BLaER1 (cell line): ENCODE results near the gene GPR107.

Experiments used
- H3K27ac ChIP-seq: shearing (Covaris generic); formaldehyde crosslinking; 2 replicates; pipeline ENCODE4 v1.8.1; 2022
- H3K27me3 ChIP-seq: shearing (Covaris generic); formaldehyde crosslinking; 2 replicates; pipeline ENCODE4 v1.8.1; 2022
- H3K36me3 ChIP-seq: shearing (Covaris generic); formaldehyde crosslinking; 2 replicates; pipeline ENCODE4 v1.8.1; 2022
- H3K4me1 ChIP-seq: shearing (Covaris generic); formaldehyde crosslinking; 2 replicates; pipeline ENCODE4 v1.8.1; 2022
- H3K4me2 ChIP-seq: shearing (Covaris generic); formaldehyde crosslinking; 2 replicates; pipeline ENCODE4 v1.8.1; 2022
- H3K4me3 ChIP-seq: shearing (Covaris generic); formaldehyde crosslinking; 2 replicates; pipeline ENCODE4 v1.8.1; 2022
- H3K9ac ChIP-seq: shearing (Covaris generic); formaldehyde crosslinking; 2 replicates; pipeline ENCODE4 v1.8.1; 2022
- H3K9me3 ChIP-seq: shearing (Covaris generic); formaldehyde crosslinking; 2 replicates; pipeline ENCODE4 v1.8.1; 2022
- H4K20me1 ChIP-seq: shearing (Covaris generic); formaldehyde crosslinking; 2 replicates; pipeline ENCODE4 v1.8.1; 2022
- Cebpa-rat ChIP-seq: shearing (Covaris generic); IDR thresholded peaks from 2 replicates; pipeline ENCODE4 v1.8.1; 2022

The GPR107 gene

DNA sequence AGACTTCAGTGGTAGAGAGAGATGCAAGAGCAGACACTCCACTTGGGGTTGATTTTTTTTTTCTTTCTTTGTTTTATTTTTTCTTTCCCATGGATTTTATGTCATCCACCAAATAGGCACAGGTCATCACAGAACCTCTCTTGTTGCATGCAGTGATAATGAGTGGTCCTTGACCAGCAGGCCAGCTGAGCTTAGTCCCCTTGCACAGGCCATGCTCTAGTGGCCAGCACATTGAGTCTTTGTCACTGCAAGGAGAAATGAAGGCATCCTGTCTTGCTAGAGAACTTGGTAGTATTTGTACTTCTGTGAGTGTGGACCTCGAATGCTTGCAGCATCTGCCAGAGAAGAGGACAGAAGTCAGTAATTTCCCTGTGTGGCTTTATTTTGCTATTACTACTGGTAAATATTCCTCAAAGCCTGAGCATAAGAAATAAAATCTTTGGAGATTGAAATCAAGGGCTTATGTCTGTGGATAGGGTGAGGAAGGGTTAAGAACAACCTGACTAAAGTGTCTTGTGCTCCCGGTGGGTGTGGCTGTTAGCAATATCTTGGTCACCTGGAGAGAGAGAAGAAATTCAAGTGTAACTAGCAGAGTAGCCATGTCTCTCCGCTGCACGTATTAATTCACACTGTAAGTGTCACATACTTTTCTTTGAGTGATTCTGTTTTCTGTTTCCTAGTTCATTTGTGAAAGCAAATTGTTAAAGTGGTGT is 73.2 kb downstream of the GPR107 start:
- Histone ChIP-seq H3K27me3 (no peaks in the 10 kb centered on the region), H3K4me2 (peak overlapping the region; percentile 69; the same call in 1 of the 2 replicates), H3K9ac (no peak overlapping the region), H4K20me1 (peaks cover 7% of the 10 kb centered on the region; the same call in 1 of the 2 replicates), H3K4me1 (peaks cover 53% of the 10 kb centered on the region), H3K4me3 (no peak overlapping the region), H3K27ac (no peak overlapping the region), H3K9me3 (no peaks in the 10 kb centered on the region), H3K36me3 (peaks cover 67% of the 10 kb centered on the region)
- no peak for TF ChIP-seq Cebpa-rat

DNA sequence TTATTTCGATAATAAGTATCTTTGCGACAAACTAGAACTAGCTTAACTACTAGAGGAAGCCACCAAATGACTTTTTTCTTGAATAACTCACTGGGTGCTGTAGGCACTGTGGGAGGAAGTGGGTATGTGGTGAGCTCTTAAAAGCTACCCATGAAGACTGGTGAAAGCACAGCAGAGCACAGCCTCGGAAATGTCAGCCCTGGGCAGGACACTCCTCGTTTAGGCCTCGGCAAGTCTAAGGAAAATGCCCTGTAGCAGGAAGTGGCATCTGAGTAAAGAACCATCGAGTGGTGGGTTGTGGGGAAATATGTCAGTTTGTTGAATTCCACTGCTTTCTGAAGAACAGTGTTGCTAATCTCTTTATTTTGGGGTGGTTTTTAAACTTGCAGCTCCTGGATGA is 74.5 kb downstream of the GPR107 start:
- Histone ChIP-seq H3K4me2 (peak overlapping the region; percentile 69), H3K9me3 (no peaks in the 10 kb centered on the region), H3K4me1 (peaks cover 41% of the 10 kb centered on the region), H4K20me1 (no peaks in the 10 kb centered on the region), H3K27me3 (no peaks in the 10 kb centered on the region), H3K36me3 (peaks cover 63% of the 10 kb centered on the region), H3K27ac (peak overlapping the region; percentile 77), H3K9ac (peak overlapping the region; percentile 69), H3K4me3 (peak overlapping the region; percentile 40)
- TF ChIP-seq Cebpa-rat = no peak

DNA sequence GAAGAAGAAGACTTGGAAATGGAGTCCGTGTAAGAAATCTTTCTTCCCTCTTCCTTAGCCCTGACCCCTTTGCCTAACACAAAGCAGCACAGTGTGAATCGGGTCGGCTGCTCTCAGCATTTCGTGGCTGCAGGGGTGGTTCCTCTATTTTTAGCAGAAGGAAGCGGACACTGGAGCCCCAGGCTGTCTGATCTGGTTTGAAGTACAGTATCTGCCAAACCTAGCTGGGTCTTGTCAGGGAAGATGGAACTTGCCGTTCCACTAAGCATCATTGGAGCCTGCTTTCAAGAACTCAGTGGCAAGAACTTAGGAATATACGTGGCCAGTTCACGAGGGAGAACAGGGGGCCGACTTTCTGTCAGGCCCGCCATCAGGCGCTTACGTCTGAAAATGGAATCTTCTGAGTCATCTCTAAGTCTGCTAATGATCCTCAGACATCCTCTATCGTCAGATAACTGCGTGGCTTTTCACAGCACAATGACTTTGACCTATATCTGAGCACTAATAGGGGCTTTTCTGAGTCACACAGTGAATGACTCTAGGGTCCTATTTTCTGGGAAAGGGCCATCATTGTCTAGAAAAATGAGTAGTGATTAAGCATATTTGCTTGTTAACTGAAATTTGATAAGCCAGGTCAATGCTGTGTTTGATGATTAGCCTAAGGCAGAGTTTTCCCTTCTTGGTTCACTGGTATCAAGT is 75.2 kb downstream of the GPR107 start:
- H3K27ac ChIP-seq = peak overlapping the region; percentile 77
- no peak for TF ChIP-seq Cebpa-rat

DNA sequence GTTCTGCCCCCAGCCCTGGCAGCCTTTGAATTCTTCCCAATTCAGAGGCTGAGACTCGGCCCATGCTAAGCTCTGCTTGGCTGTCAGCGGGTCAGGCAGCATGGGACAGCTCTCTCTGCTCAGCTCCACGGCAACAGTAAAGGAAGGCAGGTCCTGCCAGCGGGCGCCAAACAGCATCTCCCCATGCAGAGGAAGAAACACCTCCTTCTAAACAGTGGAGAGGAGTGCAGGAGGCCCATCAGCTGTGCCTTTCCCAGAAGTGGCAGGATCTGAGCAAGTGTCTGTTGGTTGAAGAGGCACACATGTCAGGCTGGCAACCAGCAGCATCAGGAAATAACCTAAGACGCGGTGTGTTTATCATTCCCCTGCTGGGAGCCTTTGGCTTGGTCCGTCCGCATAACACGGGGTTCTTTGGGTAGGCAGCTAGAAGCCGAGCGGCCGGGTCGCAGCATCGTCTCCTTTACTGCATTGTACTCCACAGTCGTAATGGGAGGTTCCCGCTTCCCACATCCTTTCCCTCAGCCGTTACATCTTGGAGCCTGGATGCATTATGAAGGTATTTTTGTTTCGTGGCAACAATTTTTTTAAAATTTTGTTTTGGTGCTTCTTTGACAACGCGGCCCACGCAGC is 75.8 kb downstream of the GPR107 start:
- Histone ChIP-seq H3K36me3 (peaks cover 61% of the 10 kb centered on the region), H3K4me1 (peaks cover 41% of the 10 kb centered on the region), H3K4me2 (peak overlapping the region; percentile 69), H3K9ac (peak overlapping the region; percentile 69), H4K20me1 (no peaks in the 10 kb centered on the region), H3K27ac (peak overlapping the region; percentile 77), H3K4me3 (0 out of 2 replicates have a peak overlapping the region, but pooled peaks have one; percentile 40), H3K9me3 (no peaks in the 10 kb centered on the region), H3K27me3 (no peaks in the 10 kb centered on the region)
- TF ChIP-seq Cebpa-rat = no peak

More for the DNA sequence above, 75.2 kb downstream of the GPR107 start:
- peaks cover 41% of the 10 kb centered on the region for H3K4me1 ChIP-seq
- no peaks in the 10 kb centered on the region for H3K9me3 ChIP-seq
- H3K4me2 ChIP-seq = peak overlapping the region; percentile 69
- H4K20me1 ChIP-seq = no peaks in the 10 kb centered on the region
- H3K36me3 ChIP-seq = peaks cover 63% of the 10 kb centered on the region
- peak overlapping the region; percentile 40 for H3K4me3 ChIP-seq
- H3K27me3 ChIP-seq = no peaks in the 10 kb centered on the region
- H3K9ac ChIP-seq = peak overlapping the region; percentile 69

DNA sequence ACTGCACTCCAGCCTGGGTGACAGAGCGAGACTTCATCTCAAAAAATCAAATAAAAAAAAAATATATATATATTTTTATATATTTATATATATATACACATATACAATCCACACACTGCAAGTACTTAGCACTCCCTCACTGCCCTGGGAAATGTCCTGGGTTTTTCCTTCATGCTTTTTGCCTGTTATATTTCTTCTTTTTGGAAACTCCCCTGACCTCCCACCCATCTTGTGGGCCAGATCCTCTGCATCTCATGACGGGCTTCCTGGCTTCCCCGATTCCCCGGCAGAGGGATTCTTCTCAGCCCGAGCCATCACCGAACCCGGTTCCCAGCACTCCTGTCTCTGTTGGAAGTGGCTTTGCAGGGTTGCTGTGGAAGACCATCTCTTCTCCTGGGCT is 79.0 kb downstream of the GPR107 start:
- Histone ChIP-seq H3K27me3 (no peaks in the 10 kb centered on the region), H3K4me1 (peaks cover 36% of the 10 kb centered on the region), H4K20me1 (no peaks in the 10 kb centered on the region), H3K4me3 (no peak overlapping the region), H3K36me3 (peaks cover 68% of the 10 kb centered on the region), H3K27ac (no peak overlapping the region), H3K9ac (no peak overlapping the region), H3K9me3 (no peaks in the 10 kb centered on the region), H3K4me2 (no peak overlapping the region)
- no peak for TF ChIP-seq Cebpa-rat

DNA sequence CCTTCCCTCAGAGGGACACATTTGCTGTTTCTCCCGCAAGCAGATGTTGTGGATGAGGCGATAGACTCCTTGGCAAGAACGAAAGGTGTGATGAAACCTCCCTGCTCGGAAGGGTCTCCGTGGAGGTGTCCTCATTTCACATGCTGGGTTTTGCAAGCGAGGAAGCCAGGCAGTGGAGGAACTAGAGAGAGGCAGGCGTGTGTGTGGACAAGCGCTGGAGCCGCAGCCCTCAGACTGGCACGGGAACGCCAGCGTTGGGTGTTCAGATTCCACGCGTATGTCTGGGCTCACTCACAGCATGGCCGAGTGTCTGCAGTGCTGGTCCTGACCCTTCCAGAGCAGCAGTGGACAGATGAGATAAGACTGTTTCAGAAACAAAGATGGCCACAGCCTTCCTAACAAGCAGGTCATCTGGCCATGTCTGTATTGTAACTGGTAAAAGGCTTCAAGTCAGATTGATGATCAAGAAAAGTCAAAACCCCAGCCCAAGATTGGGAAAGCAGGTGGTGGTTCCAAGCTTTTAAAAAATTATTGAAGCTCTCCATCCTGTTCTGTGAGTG is 83.5 kb downstream of the GPR107 start:
- TF ChIP-seq Cebpa-rat = no peak
- Histone ChIP-seq H3K27me3 (no peaks in the 10 kb centered on the region), H3K9ac (no peak overlapping the region), H3K4me2 (peak overlapping the region; percentile 48), H3K9me3 (no peaks in the 10 kb centered on the region), H3K36me3 (peaks cover 37% of the 10 kb centered on the region), H4K20me1 (no peaks in the 10 kb centered on the region), H3K4me3 (no peak overlapping the region), H3K27ac (no peak overlapping the region; the same call in 1 of the 2 replicates), H3K4me1 (peaks cover 51% of the 10 kb centered on the region)

DNA sequence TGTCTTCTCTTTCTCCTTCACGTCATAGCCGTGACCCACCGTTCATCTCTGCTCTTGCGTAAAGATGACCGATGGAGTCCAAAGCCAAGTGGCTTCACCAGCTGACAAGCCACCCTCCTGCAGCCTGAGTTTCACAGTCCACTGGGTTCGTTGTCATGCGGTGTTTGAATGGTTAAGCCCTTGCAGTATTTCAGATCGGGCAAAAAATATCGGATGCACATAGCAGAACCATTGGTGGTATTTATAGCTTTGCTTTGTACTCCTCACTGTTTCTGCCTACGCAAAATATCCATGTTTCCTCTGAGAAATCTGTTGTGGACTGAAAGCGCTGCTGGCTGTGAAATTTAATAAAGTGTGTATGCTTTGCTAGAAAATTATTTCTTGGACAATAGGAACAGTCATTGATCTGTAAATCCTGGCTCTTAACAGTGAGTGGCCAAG is 84.0 kb downstream of the GPR107 start:
- H3K4me2 ChIP-seq = peak overlapping the region; percentile 48
- no peak overlapping the region for H3K4me3 ChIP-seq
- no peak overlapping the region; the same call in 1 of the 2 replicates for H3K27ac ChIP-seq
- peaks cover 56% of the 10 kb centered on the region for H3K4me1 ChIP-seq
- no peak for TF ChIP-seq Cebpa-rat
- no peak overlapping the region for H3K9ac ChIP-seq
- H4K20me1 ChIP-seq = no peaks in the 10 kb centered on the region
- H3K36me3 ChIP-seq = peaks cover 35% of the 10 kb centered on the region; the same call in 1 of the 2 replicates
- no peaks in the 10 kb centered on the region for H3K9me3 ChIP-seq
- no peaks in the 10 kb centered on the region for H3K27me3 ChIP-seq

DNA sequence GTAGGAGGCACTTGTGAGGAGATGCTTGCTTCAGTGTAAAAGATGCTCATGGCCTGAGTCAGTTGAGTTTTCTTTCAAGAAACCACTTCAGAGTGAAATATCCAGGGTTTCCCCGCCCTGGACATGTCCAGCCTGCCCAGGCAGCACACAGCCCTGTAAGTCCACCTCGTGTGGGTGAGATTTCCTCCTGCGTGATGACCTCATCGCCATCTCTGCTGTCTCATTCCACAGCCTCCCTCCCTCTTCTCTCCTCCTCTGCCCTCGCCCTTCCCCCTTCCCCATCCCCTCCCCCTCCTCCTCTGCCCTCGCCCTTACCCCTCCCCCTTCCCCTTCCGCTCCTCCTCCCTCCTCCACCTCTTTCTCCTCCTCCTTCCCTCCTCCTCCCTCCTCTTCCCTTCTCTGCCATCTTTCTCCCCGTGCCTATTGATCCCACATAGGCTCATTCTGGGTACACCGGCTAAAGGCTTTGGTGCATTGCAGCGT is 84.5 kb downstream of the GPR107 start:
- no peak overlapping the region; the same call in 1 of the 2 replicates for H3K27ac ChIP-seq

DNA sequence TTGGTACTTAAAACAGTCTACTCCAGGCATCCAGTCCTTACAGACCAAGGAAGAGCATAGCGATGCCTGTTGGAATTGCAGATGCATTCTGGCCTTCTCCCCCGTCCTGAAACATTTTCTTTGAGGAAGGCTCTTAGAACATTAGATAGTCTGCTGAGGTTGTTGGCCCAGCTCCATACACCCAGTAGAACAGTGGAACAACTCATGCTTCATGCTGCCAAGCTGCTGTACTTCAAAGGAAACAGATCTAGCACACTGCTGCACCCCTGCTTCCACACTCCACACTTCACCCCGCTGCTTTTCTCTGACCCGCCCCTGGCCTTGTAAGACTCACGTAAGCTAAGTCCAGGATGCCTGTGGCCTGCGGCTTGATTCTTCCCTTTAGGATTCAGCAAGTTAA is 85.1 kb downstream of the GPR107 start:
- H3K4me2 ChIP-seq = peak overlapping the region; percentile 58
- H3K27ac ChIP-seq = no peak overlapping the region
- no peaks in the 10 kb centered on the region for H3K9me3 ChIP-seq
- H3K4me1 ChIP-seq = peaks cover 67% of the 10 kb centered on the region
- no peak overlapping the region for H3K4me3 ChIP-seq
- no peaks in the 10 kb centered on the region for H3K27me3 ChIP-seq
- H3K36me3 ChIP-seq = peaks cover 26% of the 10 kb centered on the region; the same call in 1 of the 2 replicates
- no peaks in the 10 kb centered on the region for H4K20me1 ChIP-seq
- no peak overlapping the region for H3K9ac ChIP-seq
- no peak for TF ChIP-seq Cebpa-rat

More for the DNA sequence above, 84.5 kb downstream of the GPR107 start:
- no peaks in the 10 kb centered on the region for H4K20me1 ChIP-seq
- H3K9me3 ChIP-seq = no peaks in the 10 kb centered on the region
- H3K9ac ChIP-seq = no peak overlapping the region
- peaks cover 32% of the 10 kb centered on the region; the same call in 1 of the 2 replicates for H3K36me3 ChIP-seq
- no peaks in the 10 kb centered on the region for H3K27me3 ChIP-seq
- peaks cover 61% of the 10 kb centered on the region for H3K4me1 ChIP-seq
- H3K4me3 ChIP-seq = no peak overlapping the region
- H3K4me2 ChIP-seq = peak overlapping the region; percentile 58
- TF ChIP-seq Cebpa-rat = no peak
